Right forelimb (tissue), 1 donor: ENCODE data around the gene ASCL1.

Source experiments
- DNase-seq: peaks from one replicate; pipeline ENCODE4 v3.0.0-alpha.2; 2018

ASCL1 gene

DNA sequence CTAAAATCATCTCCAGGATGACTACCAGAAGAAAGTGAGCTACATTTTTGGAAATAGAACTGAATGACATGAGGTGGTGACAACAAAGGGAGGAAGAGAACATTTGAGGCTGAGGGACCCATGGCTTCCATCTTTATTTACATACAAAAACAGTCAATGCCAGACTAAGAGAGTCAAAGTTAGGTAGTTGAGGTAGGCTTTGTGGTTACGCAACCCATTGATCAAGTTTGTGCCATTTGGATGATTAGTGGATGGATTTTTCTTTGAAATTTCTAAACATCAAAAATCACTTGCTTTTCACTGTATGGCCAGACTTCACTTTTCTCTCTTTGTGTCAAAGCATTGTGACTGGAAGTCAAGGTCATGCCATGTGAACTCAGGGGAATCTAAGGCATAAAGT lies 22.9 kb downstream of the ASCL1 start:
- DNase-seq, result no peak

DNA sequence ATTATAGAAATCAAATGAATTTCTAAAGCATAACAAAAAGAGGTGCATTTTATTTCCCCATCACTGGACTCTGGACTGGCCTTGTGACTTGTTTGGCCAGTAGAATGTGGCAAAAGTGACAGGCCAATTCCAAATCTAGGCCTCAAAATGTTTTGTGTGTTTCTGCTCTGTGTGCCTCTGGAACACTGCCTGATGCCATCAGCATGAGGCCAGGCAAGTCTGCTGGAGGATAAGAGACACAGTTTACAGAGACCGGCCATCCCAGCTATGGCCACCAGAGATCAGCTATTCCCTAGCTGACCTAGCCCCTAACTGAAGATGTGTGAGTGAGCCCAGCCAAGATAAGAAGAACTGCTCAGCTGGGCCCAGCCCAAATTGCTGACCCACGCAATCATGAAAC lies 32.9 kb downstream of the ASCL1 start:
- DNase-seq, result no peak

- DNase-seq, result no peak
These were observed 34.8 kb downstream of the ASCL1 start for GRCh38 chr12:102992297-102992696.

DNA sequence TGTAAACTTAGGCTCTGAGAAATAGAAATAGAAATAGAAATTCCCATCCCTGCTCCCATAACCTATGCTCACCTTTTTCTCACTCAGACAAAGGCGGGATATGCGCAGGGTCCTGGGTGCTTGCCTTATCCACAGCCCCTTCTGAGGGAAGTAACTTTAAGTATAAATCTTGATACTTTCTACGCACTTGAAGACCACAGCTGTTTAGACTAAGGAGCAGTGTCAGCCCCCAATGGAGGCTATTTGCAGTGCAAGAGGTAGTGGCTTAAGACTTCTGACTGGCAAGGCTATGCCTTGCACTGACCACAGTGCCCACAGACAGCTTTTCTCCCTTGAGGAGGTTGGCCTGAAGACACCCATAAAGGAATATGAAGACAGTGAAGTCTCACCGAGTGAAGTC lies 35.2 kb downstream of the ASCL1 start:
- DNase-seq, result no peak

DNA sequence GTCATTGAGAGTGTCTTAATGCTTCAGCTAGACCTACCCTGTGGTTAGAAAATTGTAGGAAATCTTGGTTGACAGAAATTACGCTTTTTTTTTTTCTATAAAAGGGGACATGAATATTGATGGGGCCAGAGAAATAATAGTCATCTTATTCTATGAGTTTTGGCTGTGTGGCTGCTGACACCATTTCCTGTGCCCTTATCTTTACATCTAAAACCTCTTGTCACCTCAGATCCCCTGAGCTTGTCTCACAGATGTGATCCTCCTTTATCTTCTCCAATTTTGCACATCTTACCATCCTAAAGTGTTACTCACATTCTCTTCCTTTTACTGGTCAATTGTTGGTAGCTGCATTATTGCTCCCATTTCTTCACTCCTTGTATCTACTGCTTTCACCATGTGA lies 36.1 kb downstream of the ASCL1 start:
- no peak for DNase-seq

DNA sequence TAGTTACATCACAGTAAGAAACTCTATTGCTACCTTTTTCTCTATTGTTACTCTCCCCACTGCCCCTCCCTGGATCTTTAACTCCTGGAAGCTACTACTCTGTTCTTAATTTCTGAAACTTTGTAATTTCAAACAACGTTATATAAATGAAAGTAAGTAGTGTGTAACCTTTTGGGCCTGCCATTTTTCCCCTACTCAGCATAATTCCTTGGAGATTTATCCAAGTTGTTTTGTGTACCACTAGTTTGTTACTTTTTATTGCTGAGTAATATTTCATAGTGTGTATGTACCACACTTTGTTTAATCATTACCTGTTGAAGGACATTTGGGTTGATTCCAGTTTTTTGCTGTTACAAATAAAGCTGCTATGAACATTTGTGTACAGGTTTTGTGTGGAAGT lies 37.9 kb downstream of the ASCL1 start:
- DNase-seq, result no peak
